Muscle of arm (tissue), 12 donors: ENCODE results near the gene CCDC73. TPM values are rescaled to one million over a fixed set of nuclear protein-coding genes. Genes with fewer than 3 reads are reported as not detected.

ENCODE experiments used
- DNase-seq: peaks from one replicate; pipeline ENCODE4 v3.0.0-alpha.2; 2013
- polyA plus RNA-seq, 12 donors: library from polyadenylated mRNA; unstranded; fragments of 120-200 nt; gene quantifications; one replicate each; pipeline ENCODE4 v1.2.1, GENCODE V29; 2013; ENCODE audit not compliant: insufficient read length in 12 of 12

CCDC73 gene
- polyA plus RNA-seq, 12 donors = 0.04 to 1.3 (median 0.08) TPM; not detected in 5

GRCh38 chr11:32586576-32587190 is 207.8 kb downstream of the CCDC73 start:
- no peak for DNase-seq

DNA sequence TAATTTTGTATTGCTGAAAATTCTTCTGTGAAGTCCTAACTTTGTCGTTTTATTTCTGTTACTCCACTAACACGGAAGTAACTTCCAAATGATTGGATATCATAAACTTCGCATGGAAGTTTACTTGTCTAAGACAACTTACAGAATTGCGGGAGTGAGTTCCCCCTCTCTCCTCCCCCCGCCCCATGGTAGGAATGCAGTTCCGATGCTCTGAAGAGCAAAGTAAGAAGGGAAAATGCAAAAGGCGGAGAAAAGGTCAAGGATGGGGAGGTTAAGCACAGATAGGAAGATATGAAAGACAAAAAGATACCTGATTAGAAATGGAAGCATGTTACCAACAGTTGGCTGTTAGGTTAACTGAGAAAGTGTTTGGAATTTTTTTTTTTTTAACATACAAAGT is 209.5 kb downstream of the CCDC73 start:
- no peak for DNase-seq

GRCh38 chr11:32583459-32584271 is 210.8 kb downstream of the CCDC73 start, which contains the start of gene EIF3M:
TSS of gene EIF3M (plus strand) at chr11:32583831. CDS start at chr11:32583888, 57 bp downstream.
- DNase-seq = peak; percentile 96

DNA sequence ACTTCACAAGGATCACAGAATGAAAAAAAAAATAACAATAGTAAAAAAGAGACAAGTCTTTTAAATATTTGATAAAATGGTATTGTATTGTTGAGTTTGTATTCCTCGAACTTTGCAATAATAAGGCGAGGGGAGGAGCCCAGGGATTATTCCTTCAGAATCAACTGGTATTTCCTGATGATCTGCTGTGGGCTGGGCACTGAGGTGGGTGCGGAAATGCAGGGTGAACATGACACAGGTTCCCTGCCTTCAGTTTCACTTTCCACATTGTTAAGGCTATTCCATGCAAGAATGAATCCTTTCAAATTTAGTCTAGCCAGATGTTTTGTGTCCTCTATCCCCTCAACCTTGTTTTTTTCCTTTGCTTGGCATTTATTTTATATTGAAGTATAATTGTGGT is 212.9 kb downstream of the CCDC73 start:
- DNase-seq = no peak

DNA sequence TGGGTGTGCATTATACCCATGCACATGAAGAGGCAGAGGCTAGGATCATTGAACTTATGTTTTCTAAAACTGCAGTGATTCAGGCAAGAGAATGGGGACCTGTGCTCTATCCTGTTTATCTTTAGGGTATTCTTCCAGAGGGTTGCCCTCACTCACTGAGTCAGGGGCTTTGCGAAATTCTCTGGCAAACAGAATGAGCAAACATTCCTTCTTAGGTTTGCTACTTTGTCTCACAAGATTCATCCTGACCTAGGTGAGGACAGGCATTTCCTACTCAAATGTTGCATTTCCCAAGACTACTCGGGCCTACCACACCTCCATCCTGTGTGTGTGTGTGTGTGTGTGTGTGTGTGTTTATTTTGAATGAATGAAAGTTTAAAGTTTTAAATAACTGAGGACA is 213.5 kb downstream of the CCDC73 start:
- DNase-seq = no peak

DNA sequence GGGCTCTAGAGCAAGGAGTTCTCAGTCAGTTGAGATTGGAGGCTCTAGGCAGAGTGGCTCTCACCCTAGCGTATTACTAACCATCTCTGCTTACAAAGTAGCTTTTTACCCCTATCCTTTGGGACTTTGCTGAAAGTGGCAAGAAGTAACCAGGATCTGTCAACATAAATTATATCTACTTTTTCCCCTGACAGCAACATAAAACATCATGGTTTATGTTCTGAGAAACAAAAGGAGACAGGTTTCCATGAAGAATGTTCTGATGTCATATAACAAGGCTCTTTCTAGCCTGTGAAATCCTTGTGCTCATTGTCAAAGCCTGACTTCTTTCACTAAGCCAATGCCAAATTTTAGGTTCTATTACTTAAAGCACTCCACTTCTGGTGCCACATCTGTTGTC is 218.0 kb downstream of the CCDC73 start:
- no peak for DNase-seq

- no peak for DNase-seq
These were observed 219.4 kb downstream of the CCDC73 start for GRCh38 chr11:32575070-32575469.

GRCh38 chr11:32574421-32574820 is 220.0 kb downstream of the CCDC73 start:
- DNase-seq = no peak

DNA sequence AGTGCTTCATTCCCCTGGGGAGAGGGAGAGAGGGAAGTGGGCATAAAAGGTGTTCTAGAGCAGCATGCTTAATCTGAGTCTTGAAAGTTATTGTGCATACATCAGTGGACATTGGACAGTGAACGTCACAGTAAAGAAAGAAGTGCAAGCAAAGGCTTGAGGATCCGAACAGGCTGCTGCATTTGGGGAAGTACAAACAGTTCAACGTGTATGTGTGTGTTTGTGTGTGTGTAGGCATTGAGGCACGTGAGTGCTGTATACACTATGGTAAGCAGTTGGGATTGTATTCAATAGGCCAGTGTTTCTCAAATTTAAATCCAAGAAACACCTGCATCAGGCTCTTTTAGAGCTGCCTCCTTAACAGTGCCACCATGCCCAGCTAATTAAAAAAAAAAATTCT is 221.2 kb downstream of the CCDC73 start:
- no peak for DNase-seq

- no peak for DNase-seq
These were observed 223.4 kb downstream of the CCDC73 start for GRCh38 chr11:32571039-32571438.

GRCh38 chr11:32569313-32569881 is 225.1 kb downstream of the CCDC73 start:
- DNase-seq = no peak

GRCh38 chr11:32567154-32567553 is 227.3 kb downstream of the CCDC73 start:
- DNase-seq = no peak

- DNase-seq = no peak
These were observed 227.9 kb downstream of the CCDC73 start for GRCh38 chr11:32566517-32566916.

- DNase-seq = no peak
These were observed 230.9 kb downstream of the CCDC73 start for GRCh38 chr11:32563600-32563959.

GRCh38 chr11:32562839-32563599 is 231.4 kb downstream of the CCDC73 start:
- no peak for DNase-seq

DNA sequence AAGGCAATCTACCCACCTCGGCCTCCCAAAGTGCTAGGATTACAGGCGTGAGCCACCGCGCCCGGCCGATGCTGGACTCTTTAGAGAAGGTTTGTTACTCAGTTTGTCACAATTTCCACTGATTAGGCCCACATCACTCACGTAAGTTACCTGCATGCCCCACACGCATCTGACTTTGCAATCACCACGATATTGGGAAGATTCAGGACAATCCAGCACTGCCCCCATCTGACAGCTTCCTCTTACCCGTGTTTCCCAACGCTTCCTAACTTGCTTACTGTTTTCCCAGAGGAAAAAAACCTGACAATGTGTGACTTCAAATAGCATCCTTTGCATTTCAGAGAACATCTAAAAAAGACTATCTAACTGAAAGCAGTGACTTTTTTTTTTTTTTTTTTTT is 232.6 kb downstream of the CCDC73 start:
- no peak for DNase-seq

- DNase-seq = no peak
These were observed 238.6 kb downstream of the CCDC73 start for GRCh38 chr11:32555895-32556294.

DNA sequence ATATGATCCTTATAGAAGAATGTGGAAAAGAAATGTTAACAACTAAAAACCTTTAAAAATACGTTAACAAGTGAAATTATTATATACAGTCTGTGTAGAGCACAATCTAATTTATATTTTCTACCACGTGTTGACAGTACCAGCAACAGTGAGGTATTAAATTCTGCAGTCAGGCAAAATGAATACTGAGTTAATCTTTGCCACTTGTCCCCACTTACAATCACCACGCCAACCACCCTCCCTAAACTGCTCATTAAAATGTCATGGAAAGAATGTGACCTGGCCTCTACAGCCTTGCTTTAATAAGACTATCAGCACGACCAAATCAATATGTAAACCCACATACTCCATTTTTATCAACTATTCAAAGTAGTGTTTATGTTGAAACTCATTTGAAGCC is 239.4 kb downstream of the CCDC73 start:
- no peak for DNase-seq
